HG02970 (cell line): ENCODE results near the gene PARP1.
A peak's percentile ranks its signal among the peaks of the same experiment; 100 is the strongest.

ENCODE experiments used
- ATAC-seq: cut with Tn5 transposase; IDR thresholded peaks from one replicate; pipeline ENCODE4 v1.9.1; 2021; ENCODE audit warnings: mild to moderate bottlenecking, moderate library complexity, moderate number of reproducible peaks; ENCODE audit not compliant: unreplicated experiment, low FRiP score

The PARP1 gene

GRCh38 chr1:226384040-226384439 is 23.9 kb downstream of the PARP1 start:
- ATAC-seq, result no peak

- no peak for ATAC-seq
These were observed 25.9 kb downstream of the PARP1 start for GRCh38 chr1:226382030-226382429.

GRCh38 chr1:226381226-226381998 is 26.5 kb downstream of the PARP1 start:
- no peak for ATAC-seq

GRCh38 chr1:226378071-226378470 is 29.8 kb downstream of the PARP1 start:
- no peak for ATAC-seq

GRCh38 chr1:226376300-226376699 is 31.6 kb downstream of the PARP1 start:
- no peak for ATAC-seq

GRCh38 chr1:226373376-226373775 is 34.5 kb downstream of the PARP1 start:
- ATAC-seq, result no peak

DNA sequence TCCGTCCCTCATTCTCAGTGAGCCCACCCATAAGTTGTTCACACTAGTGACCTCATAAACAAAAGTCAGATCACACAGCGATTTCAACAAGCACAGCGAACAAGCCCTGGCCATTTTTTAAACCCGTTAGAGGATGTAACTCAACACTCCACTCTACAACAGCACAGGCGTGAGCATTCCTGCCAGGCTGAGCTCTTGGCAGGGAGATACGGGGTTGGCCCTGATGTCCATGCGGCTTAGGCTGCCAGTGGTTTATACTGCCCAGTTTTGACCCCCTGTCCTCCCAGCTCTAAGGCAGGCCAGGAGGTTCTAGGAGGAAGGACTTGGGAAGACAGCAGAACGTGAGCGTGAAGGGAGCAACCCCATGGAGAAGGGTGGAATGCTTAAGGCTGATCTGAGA is 35.0 kb downstream of the PARP1 start:
- ATAC-seq, result no peak

GRCh38 chr1:226371866-226372490 is 35.9 kb downstream of the PARP1 start:
- ATAC-seq, result no peak

- ATAC-seq, result no peak
These were observed 36.7 kb downstream of the PARP1 start for GRCh38 chr1:226371027-226371694.

- no peak for ATAC-seq
These were observed 37.6 kb downstream of the PARP1 start for GRCh38 chr1:226370144-226370923.

- ATAC-seq, result no peak
These were observed 38.8 kb downstream of the PARP1 start for GRCh38 chr1:226369110-226369509.

DNA sequence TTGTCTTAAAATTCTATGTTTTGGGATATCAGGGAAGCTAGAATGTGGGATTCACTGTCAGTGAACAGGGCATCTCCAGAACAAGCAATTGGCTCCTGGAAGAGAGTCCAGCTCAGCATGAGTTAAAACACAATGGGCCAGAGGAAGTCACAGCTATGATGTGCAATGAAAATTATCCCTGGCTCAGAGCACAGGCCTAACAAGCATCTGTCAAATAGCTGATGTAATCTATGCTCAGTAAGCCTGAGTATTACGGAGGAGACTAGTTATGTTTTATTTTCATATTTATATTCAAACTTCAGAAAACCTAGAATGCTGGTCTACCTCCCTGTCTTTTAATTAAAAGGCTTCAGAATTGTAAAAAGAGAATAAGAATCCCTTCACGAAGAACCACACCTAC is 41.6 kb downstream of the PARP1 start:
- ATAC-seq, result no peak

DNA sequence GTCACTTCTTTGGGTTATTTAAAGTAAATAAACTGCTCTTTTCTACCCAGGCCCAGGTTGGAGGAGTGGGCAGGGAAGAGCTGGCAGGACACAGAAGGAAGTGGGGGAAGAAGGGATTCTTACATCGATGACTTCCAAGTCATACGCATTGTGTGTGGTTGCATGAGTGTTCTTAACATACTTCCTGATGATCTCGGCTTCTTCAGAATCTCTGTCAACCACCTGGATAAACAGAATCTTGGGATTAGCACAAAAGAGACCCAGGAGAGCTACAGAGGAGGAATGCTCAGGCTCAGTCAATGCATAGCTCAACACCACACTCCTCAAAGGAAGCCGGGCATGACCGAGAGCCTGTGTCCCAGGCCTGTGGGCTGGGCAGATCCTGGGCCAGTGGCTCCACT is 42.1 kb downstream of the PARP1 start:
- ATAC-seq, result no peak

DNA sequence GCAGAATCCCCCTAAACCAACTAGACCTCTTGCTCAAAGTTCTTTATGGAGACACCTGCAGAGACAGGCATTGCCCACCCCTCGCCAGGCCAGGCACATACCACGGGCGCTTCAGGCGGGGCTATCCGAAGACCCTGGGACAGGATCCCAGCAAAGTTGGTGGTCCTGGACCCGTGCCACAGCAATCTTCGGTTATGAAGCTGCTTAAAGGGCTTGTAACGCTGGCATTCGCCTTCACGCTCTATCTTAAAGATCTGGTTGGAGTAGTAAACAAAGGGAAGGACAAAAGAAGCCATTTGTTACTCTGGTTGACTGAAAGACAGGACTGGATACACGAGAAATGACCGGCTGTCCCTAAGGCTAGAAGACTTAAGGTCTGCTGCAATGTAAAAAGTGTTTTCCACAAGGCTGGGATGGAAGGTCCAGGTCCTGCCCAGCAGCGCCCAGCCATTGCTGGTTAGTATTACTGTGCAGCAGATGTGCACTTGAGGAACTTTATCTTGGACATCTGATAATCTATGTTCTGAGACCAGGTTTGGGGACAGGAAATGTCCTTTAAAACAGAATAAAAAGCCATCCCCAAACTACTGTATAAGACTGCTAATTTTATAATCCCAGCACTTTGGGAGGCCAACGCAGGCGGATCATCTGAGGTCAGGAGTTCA is 42.9 kb downstream of the PARP1 start:
- ATAC-seq, result no peak

DNA sequence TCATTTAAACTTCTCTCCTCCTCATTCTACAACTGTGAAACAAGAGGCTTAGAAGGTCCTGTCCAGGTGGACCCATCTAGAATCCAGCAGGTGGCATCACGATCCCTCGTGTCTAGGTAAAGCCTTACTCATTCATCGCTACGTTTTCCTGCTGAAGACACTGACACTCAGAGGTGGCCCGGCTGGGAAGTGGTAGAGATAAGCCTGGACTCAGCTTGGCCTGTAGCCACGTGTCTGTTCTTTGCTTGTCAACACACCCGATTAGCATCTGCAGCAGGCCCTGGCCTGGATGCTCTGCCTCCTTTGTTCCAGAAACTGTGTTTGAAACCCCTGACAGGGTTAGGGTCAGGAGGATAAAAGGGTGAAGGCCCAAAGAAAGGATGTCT is 43.4 kb downstream of the PARP1 start:
- ATAC-seq, result no peak

- ATAC-seq, result no peak
These were observed 43.9 kb downstream of the PARP1 start for GRCh38 chr1:226363801-226364513.

- ATAC-seq, result no peak
These were observed 44.9 kb downstream of the PARP1 start for GRCh38 chr1:226362891-226363447.

DNA sequence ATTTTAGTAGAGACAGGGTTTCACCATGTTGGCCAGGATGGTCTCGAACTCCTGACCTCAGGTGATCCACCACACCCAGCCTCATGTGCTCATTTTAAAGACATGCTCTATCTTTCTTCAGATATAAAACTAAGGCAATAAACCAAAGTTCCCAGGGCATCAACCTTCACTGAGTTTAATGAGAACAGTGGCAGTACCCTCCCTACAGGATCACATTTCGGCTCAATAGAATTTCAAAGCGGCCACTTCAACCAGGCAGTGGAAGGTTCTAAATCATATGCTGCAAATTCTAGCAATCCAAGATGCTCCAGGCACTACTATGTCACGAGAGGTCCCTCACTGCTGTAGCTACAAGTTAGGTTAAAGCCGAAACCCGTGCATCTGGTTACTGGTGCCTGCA is 45.5 kb downstream of the PARP1 start:
- no peak for ATAC-seq

DNA sequence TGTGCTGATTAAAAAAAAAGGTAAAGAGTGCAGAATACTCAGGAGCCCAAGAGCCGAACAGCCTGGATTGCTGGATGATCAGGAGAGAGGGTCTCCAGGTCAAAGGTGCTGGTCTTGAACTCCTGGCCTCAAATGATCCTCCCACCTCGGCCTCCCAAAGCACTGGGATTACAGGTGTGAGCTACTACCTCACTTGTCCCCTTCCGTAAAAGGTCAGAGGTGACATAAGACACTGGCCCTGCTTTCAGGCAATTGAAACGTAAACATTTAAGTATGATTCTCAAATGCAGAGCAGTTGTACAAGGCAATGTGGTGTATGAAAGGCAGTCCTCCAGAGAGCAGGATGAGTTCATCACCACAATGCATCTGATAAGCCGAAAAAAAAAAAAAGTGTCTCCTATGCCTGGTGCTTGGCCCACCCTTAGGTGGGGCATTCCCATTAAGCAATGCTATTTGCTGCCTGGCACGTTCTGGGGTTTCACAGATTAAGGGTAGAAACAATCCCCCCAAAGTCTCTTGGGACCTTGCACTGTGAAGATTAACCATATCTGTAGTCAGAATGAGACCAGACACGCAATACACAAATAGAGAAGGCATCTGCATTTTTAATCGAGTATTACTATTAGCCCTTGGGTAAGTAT is 47.7 kb downstream of the PARP1 start:
- ATAC-seq, result peak; percentile 71
